Ramos (cell line): ENCODE data around the gene MRPL55.

Source experiments
- in situ Hi-C: fragments of 300-500 bp; cut with MboI; formaldehyde crosslinking; loops from one replicate; pipeline ENCODE4 v1.14.3; 2022; ENCODE audit warnings: low sequenced_read_pairs; ENCODE audit not compliant: unreplicated experiment

The MRPL55 gene

DNA sequence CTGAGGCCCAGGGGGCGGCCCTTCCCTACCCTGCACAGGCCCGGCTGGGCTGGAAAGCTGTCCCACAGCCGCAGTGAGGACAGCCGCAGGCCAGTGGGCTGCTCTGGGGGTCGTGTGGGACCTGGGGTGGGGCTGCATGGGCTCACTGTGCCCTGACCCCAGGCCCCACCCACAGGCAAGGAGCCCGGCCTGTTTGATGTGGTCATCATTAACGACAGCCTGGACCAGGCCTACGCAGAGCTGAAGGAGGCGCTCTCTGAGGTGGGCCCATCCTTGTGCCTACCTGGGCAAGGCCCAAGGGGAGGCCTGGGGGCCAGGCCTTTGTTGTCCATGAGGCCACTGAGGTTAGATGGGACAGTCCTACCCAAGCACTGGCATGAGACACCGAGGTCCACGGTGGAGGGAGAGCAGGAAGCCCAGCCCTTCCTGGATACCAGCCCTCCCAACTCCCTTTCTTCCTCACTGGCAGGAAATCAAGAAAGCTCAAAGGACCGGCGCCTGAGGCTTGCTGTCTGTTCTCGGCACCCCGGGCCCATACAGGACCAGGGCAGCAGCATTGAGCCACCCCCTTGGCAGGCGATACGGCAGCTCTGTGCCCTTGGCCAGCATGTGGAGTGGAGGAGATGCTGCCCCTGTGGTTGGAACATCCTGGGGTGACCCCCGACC is 39.2 kb upstream of the MRPL55 start:
- in situ Hi-C loops, result no loop called here

GRCh38 chr1:228147768-228148167 is 38.7 kb upstream of the MRPL55 start:
- in situ Hi-C loops, result no loop called here

DNA sequence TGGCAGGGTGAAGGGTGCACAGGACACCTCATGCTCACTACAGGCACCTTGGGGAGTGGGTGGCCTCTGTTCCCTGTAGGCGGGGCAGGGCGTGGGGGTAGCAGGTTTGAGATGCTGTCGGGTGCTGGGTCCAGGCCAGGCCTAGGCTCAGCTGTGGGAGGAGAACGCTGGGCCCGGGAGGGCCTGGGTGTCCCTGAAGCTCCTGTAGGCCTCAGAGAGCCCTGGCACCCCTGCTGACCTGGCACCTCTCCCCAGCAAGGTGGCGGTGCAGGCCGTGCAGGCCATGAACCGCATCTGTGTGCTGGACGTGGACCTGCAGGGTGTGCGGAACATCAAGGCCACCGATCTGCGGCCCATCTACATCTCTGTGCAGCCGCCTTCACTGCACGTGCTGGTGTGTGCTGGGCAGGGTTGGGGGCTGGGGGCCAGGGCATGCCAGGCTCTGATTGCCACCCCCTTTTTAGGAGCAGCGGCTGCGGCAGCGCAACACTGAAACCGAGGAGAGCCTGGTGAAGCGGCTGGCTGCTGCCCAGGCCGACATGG is 38.1 kb upstream of the MRPL55 start:
- in situ Hi-C loops, result no loop called here

DNA sequence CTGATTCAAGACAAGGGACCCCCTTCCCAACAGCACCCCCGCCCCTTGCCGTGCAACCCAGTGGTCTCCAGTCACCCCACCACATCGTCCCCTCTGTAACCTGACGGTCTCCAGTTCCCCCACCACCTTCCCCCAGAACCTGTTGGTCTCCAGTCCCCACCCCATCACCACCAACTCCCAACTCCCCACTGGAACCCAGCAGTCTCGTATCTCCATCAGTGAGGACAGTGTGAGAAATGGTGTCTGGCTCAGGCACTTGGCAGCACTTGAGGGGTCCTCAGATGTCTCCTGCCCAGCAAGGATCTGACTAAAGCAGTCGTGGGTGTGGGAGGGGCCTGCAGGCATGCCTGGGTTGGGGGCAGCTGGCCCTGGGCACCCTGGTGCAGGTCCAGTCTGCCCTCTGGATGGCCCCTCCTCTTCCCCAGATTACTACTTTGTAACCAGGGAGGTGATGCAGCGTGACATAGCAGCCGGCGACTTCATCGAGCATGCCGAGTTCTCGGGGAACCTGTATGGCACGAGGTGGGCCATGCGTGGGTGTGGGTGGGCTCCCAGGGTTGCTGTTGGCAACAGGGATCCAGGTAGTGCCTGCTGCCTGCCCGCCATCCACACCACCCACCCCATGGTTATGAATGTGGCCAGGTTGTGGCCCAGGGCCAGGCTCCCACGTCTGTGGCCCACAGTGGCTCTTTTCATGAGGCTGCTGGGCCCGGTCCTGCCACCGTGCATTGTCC is 37.5 kb upstream of the MRPL55 start:
- in situ Hi-C loops, result no loop called here

- in situ Hi-C loops, result no loop called here
Observed at GRCh38 chr1:228145463-228146416, 36.6 kb upstream of the MRPL55 start.

- in situ Hi-C loops, result no loop called here
Observed at GRCh38 chr1:228144993-228145343, 35.9 kb upstream of the MRPL55 start.

DNA sequence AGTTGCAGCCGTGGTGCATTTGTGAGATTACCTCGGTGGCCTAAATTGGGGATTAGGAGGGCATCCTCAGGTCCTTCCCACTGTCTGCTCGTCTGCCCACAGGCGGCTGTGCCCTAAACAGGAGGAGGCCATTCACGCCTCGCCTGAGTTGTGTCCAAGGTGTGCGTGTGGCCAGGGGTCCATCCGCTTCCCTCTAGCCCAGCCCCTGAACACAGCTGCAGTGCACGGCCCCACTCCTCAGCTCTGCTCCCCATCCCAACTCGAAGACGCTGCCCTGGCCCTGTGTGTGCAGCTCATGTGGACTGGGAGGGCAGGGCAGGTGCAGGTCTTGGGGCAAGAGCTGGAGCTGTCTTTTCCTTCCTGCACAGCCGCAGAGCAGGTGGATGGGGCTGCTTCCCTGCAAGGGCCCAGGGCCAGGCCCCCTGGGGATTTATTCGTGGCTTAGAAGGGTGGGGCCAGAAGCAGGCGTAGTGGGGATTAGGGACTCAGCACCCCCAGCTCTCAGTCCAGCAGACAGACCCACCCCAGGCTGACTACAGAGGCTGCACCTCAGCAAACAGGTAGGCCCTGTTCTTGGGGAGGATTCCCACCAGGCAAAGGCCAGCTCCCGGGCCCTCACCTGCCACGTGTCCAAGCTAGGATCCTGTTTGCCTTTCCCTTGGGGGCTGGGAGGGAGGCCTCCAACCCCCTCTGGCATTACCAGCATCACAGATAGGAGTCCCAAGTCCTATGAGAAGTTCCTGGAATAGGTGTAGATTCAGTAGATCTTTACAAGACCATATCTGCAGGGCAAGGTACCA is 35.3 kb upstream of the MRPL55 start:
- in situ Hi-C loops, result no loop called here

DNA sequence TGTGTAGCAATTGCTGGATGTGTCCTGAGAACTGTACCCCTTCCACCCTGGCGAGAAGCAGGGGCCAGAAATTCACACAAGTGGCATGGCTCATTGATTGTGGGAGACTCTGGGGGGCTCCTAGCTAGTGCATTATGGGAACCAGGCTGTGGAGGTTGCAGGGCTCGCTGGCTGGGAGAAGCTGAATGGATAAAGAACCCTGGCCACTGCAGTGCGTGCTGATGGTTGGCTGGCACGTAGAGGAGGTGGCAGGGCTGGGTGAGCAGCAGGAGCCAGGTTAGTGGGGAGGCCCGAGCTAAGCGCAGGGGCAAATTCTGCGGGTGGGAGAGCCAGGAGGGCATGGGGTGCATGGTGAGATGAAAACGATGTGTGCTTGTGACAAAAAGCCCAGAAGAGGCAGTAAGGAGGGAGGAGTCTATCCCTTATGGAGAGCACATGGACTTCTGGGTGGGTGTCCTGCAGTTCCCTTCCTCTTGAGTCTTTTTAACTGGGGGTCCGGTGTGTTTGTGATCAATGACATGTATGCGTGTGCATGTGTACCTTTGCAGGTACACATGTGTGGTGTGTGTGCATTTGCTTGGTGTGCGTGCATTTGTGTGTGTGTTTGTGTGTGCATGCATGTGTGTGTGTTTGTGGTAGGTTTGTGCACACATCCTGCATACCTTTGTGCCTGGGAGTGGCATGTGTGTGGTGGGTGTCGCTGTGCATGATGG is 34.5 kb upstream of the MRPL55 start:
- in situ Hi-C loops, result no loop called here

DNA sequence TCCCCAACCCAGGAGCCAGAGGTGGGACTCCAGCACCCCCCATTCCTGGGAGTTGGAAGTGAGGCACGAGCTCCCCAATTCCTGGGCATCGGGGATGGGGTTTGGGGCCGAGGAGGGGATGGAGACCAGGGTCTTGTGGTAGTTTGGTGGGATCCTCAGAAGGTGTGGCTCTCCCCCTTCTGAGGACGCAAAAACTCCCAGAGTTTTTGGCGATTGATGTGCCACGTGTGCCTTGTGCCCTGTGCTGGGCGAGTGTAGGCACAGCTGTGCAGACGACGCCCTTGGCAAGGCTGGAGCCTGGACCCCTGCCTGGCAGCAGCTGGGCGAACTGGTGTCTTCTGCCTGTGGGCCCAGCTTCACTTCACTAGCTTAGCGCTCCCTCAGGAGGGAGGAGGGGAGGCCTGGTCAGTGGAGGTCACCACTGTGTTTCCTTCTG is 33.6 kb upstream of the MRPL55 start:
- in situ Hi-C loops, result no loop called here

GRCh38 chr1:228142155-228142691 is 33.1 kb upstream of the MRPL55 start:
- in situ Hi-C loops, result no loop called here

GRCh38 chr1:228141226-228142044 is 32.3 kb upstream of the MRPL55 start:
- in situ Hi-C loops, result no loop called here

GRCh38 chr1:228140724-228141225 is 31.7 kb upstream of the MRPL55 start:
- in situ Hi-C loops, result no loop called here

GRCh38 chr1:228139931-228140723 is 31.0 kb upstream of the MRPL55 start, which contains the start of gene GUK1:
Gene GUK1, plus strand, starts transcription at chr1:228140279. Its CDS starts 24 bp downstream, at chr1:228140303.
- in situ Hi-C loops, result no loop called here

DNA sequence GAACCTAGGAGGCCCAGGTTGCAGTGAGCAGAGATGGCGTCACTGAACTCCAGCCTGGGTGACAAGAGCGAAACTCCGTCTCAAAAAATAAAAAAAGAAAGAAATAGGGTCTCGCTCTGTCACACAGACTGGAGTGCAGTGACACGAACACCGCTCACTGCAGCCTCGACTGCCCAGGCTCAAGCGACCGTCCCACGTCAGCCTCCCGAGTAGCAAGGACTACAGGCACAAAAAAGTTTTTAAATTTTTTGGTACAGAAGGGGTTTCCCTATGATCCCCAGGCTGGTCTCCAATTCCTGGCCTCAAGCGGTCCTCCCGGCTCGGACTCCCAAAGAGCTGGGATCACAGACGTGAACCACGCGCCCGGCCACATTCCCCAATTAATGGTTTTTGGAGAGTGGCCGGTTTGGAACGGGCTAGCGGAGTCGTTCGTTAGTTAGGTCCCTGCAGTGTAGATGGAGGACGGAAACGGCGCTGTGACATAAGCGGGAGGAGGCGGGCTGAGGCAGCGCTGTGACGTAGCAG is 30.4 kb upstream of the MRPL55 start:
- in situ Hi-C loops, result no loop called here

GRCh38 chr1:228136901-228137300 is 27.8 kb upstream of the MRPL55 start:
- in situ Hi-C loops, result no loop called here

DNA sequence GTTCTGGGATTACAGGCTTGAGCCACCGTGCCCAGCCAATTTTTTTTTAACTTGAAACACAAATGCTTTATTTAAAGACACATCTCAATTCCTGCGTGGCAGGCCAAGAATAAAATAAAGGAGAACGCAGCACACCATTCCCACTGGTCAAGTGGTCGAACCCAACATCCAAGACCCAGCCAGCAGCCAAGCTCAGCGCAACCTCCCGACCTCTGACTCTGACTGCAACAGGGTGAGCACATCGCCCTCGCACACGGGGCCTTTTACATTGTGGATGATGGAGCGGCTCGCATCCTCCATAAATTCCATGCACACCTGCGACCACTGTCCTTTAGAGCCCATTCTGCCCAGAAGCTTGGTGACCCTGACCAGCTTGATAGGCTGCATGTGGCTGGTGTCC is 25.5 kb upstream of the MRPL55 start:
- in situ Hi-C loops, result no loop called here

- in situ Hi-C loops, result no loop called here
Observed at GRCh38 chr1:228131766-228132165, 22.7 kb upstream of the MRPL55 start.
